D721Med (cell line): ENCODE data around the gene KCNIP4.
"Not testable (repeated sequence)": the region's sequence is repeated elsewhere in the genome, so short reads cannot be mapped to it uniquely, and the experiment has no call there.

Experiments
- DNase-seq: peaks from one replicate; pipeline ENCODE4 v3.0.0; 2011; ENCODE audit warnings: low spot score; ENCODE audit not compliant: insufficient read length
- FAIRE-seq: peaks from 2 replicates; lab custom pipeline; 2011; peaks lifted over from hg19 to GRCh38; lab: Jason Lieb, UNC
- TF ChIP-seq, protein P1 (sequence below): IDR thresholded peaks from 2 replicates; pipeline ENCODE4 v1.5.1; 2012; ENCODE audit warnings: mild to moderate bottlenecking, control low read depth; ENCODE audit not compliant: insufficient read depth; ENCODE audit errors: missing control alignments

The KCNIP4 gene

DNA sequence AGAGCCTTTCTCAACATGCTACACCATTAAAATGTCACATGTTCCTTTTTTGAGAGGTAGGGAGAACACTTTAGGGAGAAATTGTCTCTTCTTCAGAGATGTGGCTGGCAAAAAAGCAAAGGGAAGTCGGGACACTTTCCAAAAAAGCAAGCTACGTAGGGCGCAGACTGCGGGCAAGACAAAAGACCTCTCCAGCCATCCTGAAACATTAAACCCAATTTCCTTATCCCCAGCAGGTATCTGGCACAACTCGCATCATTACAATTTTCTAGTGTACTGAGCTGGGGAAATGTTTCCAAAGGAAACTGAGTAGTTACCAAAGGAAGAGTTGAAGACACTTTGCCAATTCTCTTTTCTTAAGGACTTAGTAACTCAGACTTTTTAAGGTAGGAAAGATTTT is 1132.3 kb downstream of the KCNIP4 start:
- DNase-seq (no peak), FAIRE-seq (no peak)
- TF ChIP-seq, protein P1, sequence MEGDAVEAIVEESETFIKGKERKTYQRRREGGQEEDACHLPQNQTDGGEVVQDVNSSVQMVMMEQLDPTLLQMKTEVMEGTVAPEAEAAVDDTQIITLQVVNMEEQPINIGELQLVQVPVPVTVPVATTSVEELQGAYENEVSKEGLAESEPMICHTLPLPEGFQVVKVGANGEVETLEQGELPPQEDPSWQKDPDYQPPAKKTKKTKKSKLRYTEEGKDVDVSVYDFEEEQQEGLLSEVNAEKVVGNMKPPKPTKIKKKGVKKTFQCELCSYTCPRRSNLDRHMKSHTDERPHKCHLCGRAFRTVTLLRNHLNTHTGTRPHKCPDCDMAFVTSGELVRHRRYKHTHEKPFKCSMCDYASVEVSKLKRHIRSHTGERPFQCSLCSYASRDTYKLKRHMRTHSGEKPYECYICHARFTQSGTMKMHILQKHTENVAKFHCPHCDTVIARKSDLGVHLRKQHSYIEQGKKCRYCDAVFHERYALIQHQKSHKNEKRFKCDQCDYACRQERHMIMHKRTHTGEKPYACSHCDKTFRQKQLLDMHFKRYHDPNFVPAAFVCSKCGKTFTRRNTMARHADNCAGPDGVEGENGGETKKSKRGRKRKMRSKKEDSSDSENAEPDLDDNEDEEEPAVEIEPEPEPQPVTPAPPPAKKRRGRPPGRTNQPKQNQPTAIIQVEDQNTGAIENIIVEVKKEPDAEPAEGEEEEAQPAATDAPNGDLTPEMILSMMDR: no peak

- TF ChIP-seq, protein P1: no peak
- DNase-seq (no peak), FAIRE-seq (no peak)
Observed at GRCh38 chr4:20813700-20814099, 1134.9 kb downstream of the KCNIP4 start.

DNA sequence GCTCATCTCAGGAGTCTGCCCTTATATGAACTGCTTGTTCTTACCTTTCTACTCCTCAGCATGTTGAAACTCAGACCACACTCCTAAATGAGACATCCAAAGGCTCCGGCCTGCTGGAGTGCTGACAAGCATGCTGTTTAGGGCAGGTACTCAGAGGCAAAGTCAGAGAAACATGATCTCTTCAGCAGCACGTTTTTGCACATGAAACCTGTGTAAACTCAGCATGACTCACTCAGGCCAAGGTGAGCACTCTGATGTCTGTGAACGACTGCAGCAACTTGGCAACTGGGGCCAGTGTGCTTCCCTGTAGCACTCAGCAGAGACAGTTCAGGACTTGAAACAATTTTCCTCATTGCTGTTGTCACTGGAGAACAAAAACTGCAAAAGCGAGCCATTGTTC is 1138.8 kb downstream of the KCNIP4 start:
- FAIRE-seq: no peak

GRCh38 chr4:20805716-20806115 is 1142.9 kb downstream of the KCNIP4 start:
- TF ChIP-seq, protein P1: no peak
- DNase-seq: no peak
- no peak for FAIRE-seq

More for the DNA sequence above, 1138.8 kb downstream of the KCNIP4 start:
- TF ChIP-seq, protein P1: no peak
- DNase-seq: no peak

DNA sequence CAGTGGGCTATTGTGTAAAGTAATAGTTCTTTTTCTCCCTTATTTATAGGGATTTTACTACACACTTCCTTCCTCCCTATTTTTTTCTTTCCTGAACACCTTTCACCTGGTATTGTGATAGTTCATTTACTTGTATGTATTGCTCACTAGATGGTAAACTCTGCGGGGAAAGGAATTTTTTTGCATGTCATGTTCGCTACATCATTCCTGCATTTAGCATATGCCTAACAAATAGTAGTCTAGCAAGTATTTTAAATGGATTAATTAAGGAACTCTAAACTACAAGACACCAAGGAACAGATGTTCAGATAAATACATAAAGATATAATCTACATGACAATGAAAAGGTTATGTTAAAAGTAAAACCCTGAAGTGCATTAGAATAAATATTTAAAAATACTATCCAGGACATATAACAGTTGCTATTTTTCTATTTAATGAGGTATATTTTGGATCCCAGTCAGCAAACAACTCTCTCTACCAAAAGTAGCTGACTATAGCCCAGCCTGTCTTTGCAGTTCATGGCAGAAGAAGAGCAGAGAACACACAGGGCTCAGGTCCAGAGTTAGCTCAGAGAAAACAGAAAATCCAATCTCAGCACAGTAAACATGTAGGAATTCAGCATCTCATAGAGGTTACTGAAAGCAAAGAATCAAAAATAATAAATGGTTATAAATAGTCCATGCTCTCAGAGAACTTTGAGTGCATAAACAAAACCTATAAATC is 1160.5 kb downstream of the KCNIP4 start:
- TF ChIP-seq, protein P1: no peak
- FAIRE-seq (no peak), DNase-seq (no peak)

GRCh38 chr4:20783134-20783533 is 1165.4 kb downstream of the KCNIP4 start:
- DNase-seq, FAIRE-seq: not testable (repeated sequence)

DNA sequence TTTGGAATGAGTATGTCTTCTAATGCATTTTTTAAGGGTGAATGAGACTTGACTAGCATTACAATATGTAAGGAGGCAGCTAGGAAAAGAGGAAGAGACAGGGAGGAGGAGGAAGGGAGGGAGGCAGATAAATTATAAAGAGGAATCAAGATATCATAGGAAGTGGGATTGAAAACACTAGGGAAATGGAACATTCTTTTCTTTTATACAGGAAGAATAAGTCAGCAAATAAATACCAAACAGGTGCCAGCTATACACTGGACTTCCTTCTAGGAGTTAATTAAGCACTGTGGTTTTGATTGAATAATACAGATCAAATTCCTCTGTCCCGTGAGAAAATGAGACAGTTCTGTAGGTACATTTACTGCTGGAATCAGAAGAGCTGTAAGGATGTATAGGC is 1169.7 kb downstream of the KCNIP4 start:
- no peak for FAIRE-seq
- DNase-seq: no peak
- TF ChIP-seq, protein P1: no peak
